ENCODE data around the gene PRSS12. TPM values are rescaled to one million over a fixed set of nuclear protein-coding genes. Genes with fewer than 3 reads are reported as not detected.

PRSS12 gene
- total and polyA plus RNA-seq, 8 donors = 0.45 to 21.7 (median 9.0) TPM

DNA sequence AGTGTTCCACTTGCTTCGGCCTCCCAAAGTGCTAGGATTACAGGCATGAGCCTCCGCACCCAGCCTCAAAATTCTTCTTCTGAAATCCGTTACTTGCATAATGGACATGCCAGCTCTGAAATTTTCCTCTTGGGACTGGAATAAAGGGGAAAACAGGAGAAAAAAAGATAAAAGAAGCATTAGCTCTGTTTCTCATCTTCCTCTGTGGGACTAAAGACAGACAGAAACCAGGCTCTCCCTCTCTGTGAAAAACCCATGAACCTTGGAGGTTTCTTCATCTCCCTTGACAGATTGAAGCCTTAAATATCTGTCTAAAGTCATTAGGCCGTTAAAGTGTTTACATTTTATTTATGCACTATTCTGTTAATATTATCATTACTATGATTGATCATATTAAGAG, 19.4 kb upstream of the PRSS12 start:
- no peaks in the 10 kb centered on the region for H3K4me1 ChIP-seq

DNA sequence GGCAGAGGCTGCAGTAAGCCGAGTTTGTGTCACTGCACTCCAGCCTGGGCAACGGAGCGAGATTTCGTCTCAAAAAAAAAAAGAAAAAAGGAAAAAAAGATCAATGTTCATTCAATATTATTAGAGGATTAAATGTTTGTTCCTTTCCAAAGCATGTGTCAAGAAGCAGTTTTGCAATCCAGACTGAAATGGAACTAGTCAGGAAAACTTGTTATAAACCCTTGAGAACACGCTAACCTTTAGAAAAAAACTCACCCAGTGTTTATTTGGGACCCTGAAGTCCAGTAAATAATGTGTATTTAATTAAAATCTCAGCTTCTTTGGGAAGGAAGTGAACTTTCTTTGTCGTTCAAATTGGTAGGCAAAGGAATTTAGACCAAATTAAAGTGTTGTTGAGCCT, 16.4 kb upstream of the PRSS12 start:
- TF ChIP-seq POLR2AphosphoS5 (IDR thresholded peaks at IDR 0.05) (no peak), POLR2A (IDR thresholded peaks at IDR 0.05) (no peak), EP300 (IDR thresholded peaks at IDR 0.05) (no peak)
- TF ChIP-seq, protein P1, sequence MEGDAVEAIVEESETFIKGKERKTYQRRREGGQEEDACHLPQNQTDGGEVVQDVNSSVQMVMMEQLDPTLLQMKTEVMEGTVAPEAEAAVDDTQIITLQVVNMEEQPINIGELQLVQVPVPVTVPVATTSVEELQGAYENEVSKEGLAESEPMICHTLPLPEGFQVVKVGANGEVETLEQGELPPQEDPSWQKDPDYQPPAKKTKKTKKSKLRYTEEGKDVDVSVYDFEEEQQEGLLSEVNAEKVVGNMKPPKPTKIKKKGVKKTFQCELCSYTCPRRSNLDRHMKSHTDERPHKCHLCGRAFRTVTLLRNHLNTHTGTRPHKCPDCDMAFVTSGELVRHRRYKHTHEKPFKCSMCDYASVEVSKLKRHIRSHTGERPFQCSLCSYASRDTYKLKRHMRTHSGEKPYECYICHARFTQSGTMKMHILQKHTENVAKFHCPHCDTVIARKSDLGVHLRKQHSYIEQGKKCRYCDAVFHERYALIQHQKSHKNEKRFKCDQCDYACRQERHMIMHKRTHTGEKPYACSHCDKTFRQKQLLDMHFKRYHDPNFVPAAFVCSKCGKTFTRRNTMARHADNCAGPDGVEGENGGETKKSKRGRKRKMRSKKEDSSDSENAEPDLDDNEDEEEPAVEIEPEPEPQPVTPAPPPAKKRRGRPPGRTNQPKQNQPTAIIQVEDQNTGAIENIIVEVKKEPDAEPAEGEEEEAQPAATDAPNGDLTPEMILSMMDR (IDR thresholded peaks at IDR 0.05) = no peak
- no peaks in the 10 kb centered on the region for H3K36me3 ChIP-seq
- DNase-seq = no peak
- H3K4me3 ChIP-seq = no peak overlapping the region
- no peaks in the 10 kb centered on the region for H3K9me3 ChIP-seq
- intact Hi-C loops (cut with DNase I; ENCODE audit: low total_unique reads) = no loop called here
- no peaks in the 10 kb centered on the region for H3K27me3 ChIP-seq
- H3K27ac ChIP-seq = no peak overlapping the region
- 66 to 84% (median 76%) methylated on average over 6 of the region's 6 CpGs for WGBS, 5 donors
- no peaks in the 10 kb centered on the region for H3K4me1 ChIP-seq

More for the DNA sequence above, 19.4 kb upstream of the PRSS12 start:
- TF ChIP-seq POLR2AphosphoS5 (IDR thresholded peaks at IDR 0.05) = no peak
- TF ChIP-seq, protein P1 (IDR thresholded peaks at IDR 0.05) = no peak
- no peak for TF ChIP-seq EP300 (IDR thresholded peaks at IDR 0.05)
- no peak for TF ChIP-seq POLR2A (IDR thresholded peaks at IDR 0.05)
- Histone ChIP-seq H3K27ac (no peak overlapping the region), H3K27me3 (no peaks in the 10 kb centered on the region), H3K4me3 (no peak overlapping the region), H3K36me3 (no peaks in the 10 kb centered on the region), H3K9me3 (no peaks in the 10 kb centered on the region)
- DNase-seq = no peak
- 69 to 87% (median 74%) methylated on average over 4 of the region's 4 CpGs for WGBS, 5 donors
- intact Hi-C loops (cut with DNase I; ENCODE audit: low total_unique reads) = no loop called here

DNA sequence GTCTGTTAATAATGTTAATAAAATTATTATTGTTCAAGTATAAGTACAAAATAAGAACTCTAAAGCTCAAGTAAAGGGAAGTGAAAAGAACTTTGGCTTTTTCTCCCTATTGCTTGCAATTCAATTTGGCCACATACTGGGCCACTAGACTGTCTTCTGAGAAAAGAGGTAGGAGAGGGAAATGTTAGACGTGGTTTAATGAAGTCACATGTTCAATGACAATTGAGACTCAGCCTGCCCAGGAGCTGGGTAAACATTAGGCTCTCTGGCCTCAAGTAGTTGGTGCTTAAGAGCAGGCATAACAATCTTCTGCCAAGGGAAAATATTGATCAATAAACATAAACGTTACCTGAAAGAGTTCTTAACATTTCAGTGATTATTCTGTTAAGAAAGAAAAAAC, 15.1 kb upstream of the PRSS12 start:
- TF ChIP-seq EP300 (IDR thresholded peaks at IDR 0.05) (no peak), POLR2AphosphoS5 (IDR thresholded peaks at IDR 0.05) (no peak), POLR2A (IDR thresholded peaks at IDR 0.05) (no peak)
- TF ChIP-seq, protein P1 (IDR thresholded peaks at IDR 0.05) = no peak
- intact Hi-C loops (cut with DNase I; ENCODE audit: low total_unique reads) = no loop called here
- H3K9me3 ChIP-seq = no peaks in the 10 kb centered on the region
- H3K4me1 ChIP-seq = no peaks in the 10 kb centered on the region
- H3K27me3 ChIP-seq = no peaks in the 10 kb centered on the region
- H3K4me3 ChIP-seq = no peak overlapping the region
- no peak for DNase-seq
- no peaks in the 10 kb centered on the region for H3K36me3 ChIP-seq
- H3K27ac ChIP-seq = no peak overlapping the region
- WGBS, 5 donors = 18 to 46% (median 36%) methylated on average over 2 of the region's 2 CpGs

DNA sequence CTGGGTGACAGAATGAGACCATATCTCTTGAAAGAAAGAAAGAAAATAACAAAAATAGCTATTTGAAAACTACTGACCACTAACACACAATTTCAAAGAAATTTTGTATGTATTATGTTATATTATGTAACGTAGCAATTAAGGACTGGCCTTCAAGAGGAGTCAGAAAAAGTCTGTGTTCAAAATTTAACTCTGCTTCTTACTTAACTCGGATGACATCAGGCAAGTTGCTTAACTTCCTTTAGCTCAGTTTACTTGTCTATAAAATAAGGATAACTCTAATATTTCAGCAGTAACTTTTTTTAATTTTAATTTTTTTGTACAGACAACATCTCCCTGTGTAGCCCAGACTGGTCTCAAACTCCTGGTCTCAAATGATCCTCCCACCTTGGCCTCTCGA, 14.6 kb upstream of the PRSS12 start:
- H3K4me3 ChIP-seq = no peak overlapping the region
- 84 to 96% (median 91%) methylated on average over 3 of the region's 3 CpGs for WGBS, 5 donors
- TF ChIP-seq POLR2A (IDR thresholded peaks at IDR 0.05) = no peak
- TF ChIP-seq EP300 (IDR thresholded peaks at IDR 0.05) = no peak
- TF ChIP-seq, protein P1 (IDR thresholded peaks at IDR 0.05) = no peak
- TF ChIP-seq POLR2AphosphoS5 (IDR thresholded peaks at IDR 0.05) = no peak

More for the DNA sequence above, 14.6 kb upstream of the PRSS12 start:
- intact Hi-C loops (cut with DNase I; ENCODE audit: low total_unique reads) = no loop called here
- no peaks in the 10 kb centered on the region for H3K36me3 ChIP-seq
- no peak overlapping the region for H3K27ac ChIP-seq
- no peaks in the 10 kb centered on the region for H3K4me1 ChIP-seq
- H3K9me3 ChIP-seq = no peaks in the 10 kb centered on the region
- no peak for DNase-seq
- no peaks in the 10 kb centered on the region for H3K27me3 ChIP-seq

Data from stomach (tissue), 9 donors.